HG03520 (cell line): ENCODE measurements around the gene KCND2.
"Not testable (repeated sequence)": the region's sequence is repeated elsewhere in the genome, so short reads cannot be mapped to it uniquely, and the experiment has no call there.

ENCODE experiments used
- ATAC-seq: cut with Tn5 transposase; IDR thresholded peaks from one replicate; pipeline ENCODE4 v1.9.1; 2021; ENCODE audit warnings: mild to moderate bottlenecking, moderate library complexity; ENCODE audit not compliant: unreplicated experiment

Gene KCND2

GRCh38 chr7:120733143-120733542 is 460.2 kb downstream of the KCND2 start:
- ATAC-seq, result no peak

GRCh38 chr7:120733835-120734234 is 460.9 kb downstream of the KCND2 start:
- ATAC-seq, result no peak

GRCh38 chr7:120735791-120736190 is 462.8 kb downstream of the KCND2 start:
- no peak for ATAC-seq

- ATAC-seq, result no peak
These were observed 465.8 kb downstream of the KCND2 start for GRCh38 chr7:120738816-120739215.

GRCh38 chr7:120740348-120740747 is 467.4 kb downstream of the KCND2 start:
- no peak for ATAC-seq

- no peak for ATAC-seq
These were observed 468.5 kb downstream of the KCND2 start for GRCh38 chr7:120741371-120742042.

GRCh38 chr7:120742372-120742771 is 469.4 kb downstream of the KCND2 start:
- no peak for ATAC-seq

- no peak for ATAC-seq
These were observed 470.2 kb downstream of the KCND2 start for GRCh38 chr7:120743128-120743527.

- peak; percentile 80 for ATAC-seq
These were observed 487.1 kb downstream of the KCND2 start for GRCh38 chr7:120760050-120760449.

GRCh38 chr7:120760851-120761250 is 487.9 kb downstream of the KCND2 start:
- ATAC-seq, result no peak

- ATAC-seq, result no peak
These were observed 497.2 kb downstream of the KCND2 start for GRCh38 chr7:120770206-120770605.

- no peak for ATAC-seq
These were observed 501.5 kb downstream of the KCND2 start for GRCh38 chr7:120774481-120774880.

GRCh38 chr7:120775755-120776154 is 502.8 kb downstream of the KCND2 start:
- ATAC-seq, result no peak

GRCh38 chr7:120779078-120779477 is 506.1 kb downstream of the KCND2 start:
- ATAC-seq, result not testable (repeated sequence)

GRCh38 chr7:120780451-120780850 is 507.5 kb downstream of the KCND2 start:
- not testable (repeated sequence) for ATAC-seq

- no peak for ATAC-seq
These were observed 508.0 kb downstream of the KCND2 start for GRCh38 chr7:120780938-120781337.

- ATAC-seq, result not testable (repeated sequence)
These were observed 508.9 kb downstream of the KCND2 start for GRCh38 chr7:120781924-120782323.

GRCh38 chr7:120783273-120783672 is 510.3 kb downstream of the KCND2 start:
- ATAC-seq, result no peak

- ATAC-seq, result no peak
These were observed 510.7 kb downstream of the KCND2 start for GRCh38 chr7:120783721-120784120.

GRCh38 chr7:120785095-120785494 is 512.1 kb downstream of the KCND2 start:
- no peak for ATAC-seq

GRCh38 chr7:120792091-120792860 is 519.3 kb downstream of the KCND2 start:
- ATAC-seq, result peak; percentile 94

GRCh38 chr7:120792861-120793130 is 519.8 kb downstream of the KCND2 start:
- ATAC-seq, result no peak
